SK-N-SH (cell line): ENCODE results near the gene CDC37. TPM values are rescaled to one million over a fixed set of nuclear protein-coding genes. Genes with fewer than 3 reads are reported as not detected.
"Not testable (repeated sequence)": the region's sequence is repeated elsewhere in the genome, so short reads cannot be mapped to it uniquely, and the experiment has no call there.

Source experiments
- CTCF ChIA-PET: fragments of 300-600, 350-600 bp; formaldehyde crosslinking; extraction: SDS; loops from one replicate; lab custom pipeline; 2021; lab: Yijun Ruan, JAX
- POLR2A ChIA-PET: fragments of 350-600 bp; sonication (Branson Sonifier 250); formaldehyde crosslinking; extraction: SDS; loops from one replicate; lab custom pipeline; 2020; ENCODE audit warnings: antibody characterized with exemption, inconsistent platforms; lab: Yijun Ruan, JAX
- DNase-seq: peaks from one replicate; pipeline ENCODE4 v3.0.0; 2012
- H2AFZ ChIP-seq: fragments of 200-600 bp; sonication (generic); 2 replicates; pipeline ENCODE4 v1.8.1; 2016; ENCODE audit warnings: antibody characterized with exemption, mild to moderate bottlenecking, low read depth
- H3F3A ChIP-seq: fragments of 200-600 bp; sonication (generic); replicated peaks from 2 replicates; pipeline ENCODE3; 2016; ENCODE audit warnings: antibody characterized with exemption, mild to moderate bottlenecking; ENCODE audit not compliant: insufficient read depth
- H3K27ac ChIP-seq, 2 experiments: fragments of 200-500 bp in 1 of 2; fragments of 200-600 bp in 1 of 2; sonication (Bioruptor generic) in 1 of 2; sonication (generic), shearing (Covaris generic) in 1 of 2; 2 replicates each; pipeline versions ENCODE4 v1.5.1 to v1.6.1; 2014 to 2016; ENCODE audit warnings: low read depth in 2 of 2, inconsistent platforms in 1 of 2, low read length in 1 of 2, mild to moderate bottlenecking in 1 of 2, mixed read lengths in 1 of 2
- H3K27me3 ChIP-seq: fragments of 200-600 bp; sonication (generic), shearing (Covaris generic); 2 replicates; pipeline ENCODE4 v1.6.1; 2016; ENCODE audit warnings: mixed run types; ENCODE audit not compliant: insufficient read depth
- H3K36me3 ChIP-seq, 2 experiments: fragments of 200-500 bp in 1 of 2; fragments of 200-600 bp in 1 of 2; sonication (Bioruptor generic) in 1 of 2; sonication (generic) in 1 of 2; replicated peaks in 1 of 2; 2 replicates each; pipeline versions ENCODE3 to v1.5.1; 2014 to 2016; ENCODE audit warnings: low read length in 1 of 2, mild to moderate bottlenecking in 1 of 2; ENCODE audit not compliant: insufficient read depth in 2 of 2, control insufficient read depth in 1 of 2
- H3K4me1 ChIP-seq, 2 experiments: fragments of 200-500 bp in 1 of 2; fragments of 200-600 bp in 1 of 2; sonication (Bioruptor generic) in 1 of 2; sonication (generic), shearing (Covaris generic) in 1 of 2; 2 replicates each; pipeline versions ENCODE4 v1.5.1 to v1.6.1; 2014 to 2016; ENCODE audit warnings: low read depth in 1 of 2, low read length in 1 of 2, mixed run types in 1 of 2; ENCODE audit not compliant: insufficient read depth in 2 of 2, control insufficient read depth in 1 of 2
- H3K4me2 ChIP-seq: fragments of 200-600 bp; sonication (generic), shearing (Covaris generic); 2 replicates; pipeline ENCODE4 v1.6.1; 2017; ENCODE audit warnings: mixed run types
- H3K4me3 ChIP-seq, 2 experiments: fragments of 200-500 bp in 1 of 2; fragments of 200-600 bp in 1 of 2; sonication (Bioruptor generic) in 1 of 2; sonication (generic), shearing (Covaris generic) in 1 of 2; 2 replicates each; pipeline versions ENCODE4 v1.5.1 to v1.8.1; 2014 to 2016; ENCODE audit warnings: low read depth in 2 of 2, inconsistent platforms in 1 of 2, low read length in 1 of 2, mild to moderate bottlenecking in 1 of 2, mixed read lengths in 1 of 2, moderate library complexity in 1 of 2
- H3K79me2 ChIP-seq: fragments of 200-600 bp; sonication (generic); 2 replicates; pipeline ENCODE4 v1.8.1; 2017; ENCODE audit warnings: mild to moderate bottlenecking; ENCODE audit not compliant: insufficient read depth
- H3K9ac ChIP-seq: fragments of 200-600 bp; sonication (generic); 2 replicates; pipeline ENCODE4 v1.6.1; 2017; ENCODE audit warnings: mixed run types
- H3K9me2 ChIP-seq: fragments of 200-600 bp; sonication (generic); 2 replicates; pipeline ENCODE4 v1.6.1; 2017; ENCODE audit warnings: mixed run types
- H3K9me3 ChIP-seq: fragments of 200-600 bp; sonication (generic); 2 replicates; pipeline ENCODE4 v1.6.1; 2017; ENCODE audit warnings: mixed run types, mild to moderate bottlenecking, moderate library complexity
- H4K20me1 ChIP-seq: fragments of 200-600 bp; sonication (generic); 2 replicates; pipeline ENCODE4 v1.6.1; 2017; ENCODE audit warnings: mild to moderate bottlenecking, mixed run types; ENCODE audit not compliant: insufficient read depth
- EZH2phosphoT487 ChIP-seq: fragments of 200-600 bp; sonication (generic); IDR thresholded peaks from 2 replicates; pipeline ENCODE4 v1.6.1; 2017; ENCODE audit warnings: low read depth, mixed run types, mild to moderate bottlenecking, antibody characterized with exemption, moderate library complexity, borderline replicate concordance
- GATA2 ChIP-seq: sonication (generic); formaldehyde crosslinking; IDR thresholded peaks from 2 replicates; pipeline ENCODE4 v1.5.0; 2020; ENCODE audit warnings: mild to moderate bottlenecking, missing genetic modification reagents
- MEF2A ChIP-seq: IDR thresholded peaks from 2 replicates; pipeline ENCODE4 v1.4.0; 2012; ENCODE audit warnings: low read depth, borderline replicate concordance
- MXI1 ChIP-seq: IDR thresholded peaks from 2 replicates; pipeline ENCODE4 v1.6.1; 2012; ENCODE audit warnings: mild to moderate bottlenecking, low read depth, low read length, improper control_type of control experiment
- NRF1 ChIP-seq: IDR thresholded peaks from 2 replicates; pipeline ENCODE4 v1.6.1; 2012; ENCODE audit warnings: low read depth, mild to moderate bottlenecking, low read length
- RFX5 ChIP-seq: IDR thresholded peaks from 2 replicates; pipeline ENCODE4 v1.6.1; 2012; ENCODE audit warnings: mild to moderate bottlenecking, improper control_type of control experiment, low read length
- SMC3 ChIP-seq: IDR thresholded peaks from 2 replicates; pipeline ENCODE4 v1.6.1; 2012; ENCODE audit warnings: low read depth, low read length, improper control_type of control experiment
- WGBS: methylation state at CpG from one replicate; pipeline ENCODE4 v1.1.6; 2017; ENCODE audit warnings: low lambda C conversion rate; 5-methylcytosine and 5-hydroxymethylcytosine counted together
- polyA plus RNA-seq, 3 experiments: library from polyadenylated mRNA; depleted of rRNA; stranded (reverse); fragments of >200 nt; gene quantifications; 2 replicates each; pipeline ENCODE4 v1.2.3, GENCODE V29; 2012
- TF ChIP-seq, protein P1 (sequence below): IDR thresholded peaks from 2 replicates; pipeline ENCODE4 v1.4.0; 2012; ENCODE audit warnings: low read depth, borderline replicate concordance
- TF ChIP-seq, protein P2 (sequence below): IDR thresholded peaks from 2 replicates; pipeline ENCODE4; 2012
- TF ChIP-seq, protein P3 (sequence below): fragments of 150-350 bp; IDR thresholded peaks from 2 replicates; pipeline ENCODE4 v1.6.1; 2017; ENCODE audit warnings: antibody characterized with exemption, low read length, low read depth, borderline replicate concordance

The CDC37 gene
- polyA plus RNA-seq, 1 of the 3 experiments (the other 2 are of a cell fraction) = 1,026 TPM

DNA sequence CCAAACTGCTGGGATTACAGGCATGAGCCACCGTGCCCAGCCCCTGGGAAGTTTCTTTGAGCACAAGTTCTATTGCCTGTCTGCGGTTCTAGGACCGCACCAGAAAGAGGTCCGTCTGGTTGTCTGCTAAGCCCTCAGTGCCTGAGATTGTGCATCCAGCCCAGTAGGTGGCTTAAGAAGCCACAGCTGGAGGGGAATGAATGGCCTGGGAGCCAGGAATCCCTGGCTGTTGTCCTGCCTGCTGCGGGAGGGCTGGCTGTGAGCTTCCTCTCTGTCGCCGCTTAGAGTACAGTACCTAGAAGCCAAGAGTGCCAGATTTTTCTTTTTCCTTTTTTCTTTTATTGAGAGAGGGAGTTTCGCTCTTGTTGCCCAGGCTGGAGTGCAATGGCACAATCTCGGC is 18.8 kb downstream of the CDC37 start:
- Histone ChIP-seq H3K4me3 (no peak overlapping the region), H3K4me1 (peaks cover 0 to 7% of the 10 kb centered on the region in 2 experiments; a peak in 1 of 4 replicates), H3F3A (peaks cover 8% of the 10 kb centered on the region), H3K9me3 (no peaks in the 10 kb centered on the region), H3K36me3 (no peaks in the 10 kb centered on the region), H3K27ac (no peak overlapping the region), H4K20me1 (no peaks in the 10 kb centered on the region), H3K9me2 (no peaks in the 10 kb centered on the region), H3K79me2 (peaks cover 6% of the 10 kb centered on the region), H3K27me3 (no peaks in the 10 kb centered on the region), H3K4me2 (no peak overlapping the region), H3K9ac (no peak overlapping the region), H2AFZ (no peak overlapping the region)
- CTCF ChIA-PET = interaction anchor here (1.0 to 20.2 kb wide), 3 partner anchors 8 to 121 kb away, joined by 4 to 596 read pairs (median 5); partner anchors contain the start of gene ICAM1
- no peak for DNase-seq
- TF ChIP-seq, protein P1, sequence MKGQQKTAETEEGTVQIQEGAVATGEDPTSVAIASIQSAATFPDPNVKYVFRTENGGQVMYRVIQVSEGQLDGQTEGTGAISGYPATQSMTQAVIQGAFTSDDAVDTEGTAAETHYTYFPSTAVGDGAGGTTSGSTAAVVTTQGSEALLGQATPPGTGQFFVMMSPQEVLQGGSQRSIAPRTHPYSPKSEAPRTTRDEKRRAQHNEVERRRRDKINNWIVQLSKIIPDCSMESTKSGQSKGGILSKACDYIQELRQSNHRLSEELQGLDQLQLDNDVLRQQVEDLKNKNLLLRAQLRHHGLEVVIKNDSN = no peak
- TF ChIP-seq MXI1 (no peak), NRF1 (no peak), EZH2phosphoT487 (no peak), MEF2A (no peak), GATA2 (CRISPR knock-in tag) (no peak), RFX5 (no peak), SMC3 (no peak)
- TF ChIP-seq, protein P2, sequence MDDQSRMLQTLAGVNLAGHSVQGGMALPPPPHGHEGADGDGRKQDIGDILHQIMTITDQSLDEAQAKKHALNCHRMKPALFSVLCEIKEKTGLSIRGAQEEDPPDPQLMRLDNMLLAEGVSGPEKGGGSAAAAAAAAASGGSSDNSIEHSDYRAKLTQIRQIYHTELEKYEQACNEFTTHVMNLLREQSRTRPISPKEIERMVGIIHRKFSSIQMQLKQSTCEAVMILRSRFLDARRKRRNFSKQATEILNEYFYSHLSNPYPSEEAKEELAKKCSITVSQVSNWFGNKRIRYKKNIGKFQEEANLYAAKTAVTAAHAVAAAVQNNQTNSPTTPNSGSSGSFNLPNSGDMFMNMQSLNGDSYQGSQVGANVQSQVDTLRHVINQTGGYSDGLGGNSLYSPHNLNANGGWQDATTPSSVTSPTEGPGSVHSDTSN = no peak
- TF ChIP-seq, protein P3, sequence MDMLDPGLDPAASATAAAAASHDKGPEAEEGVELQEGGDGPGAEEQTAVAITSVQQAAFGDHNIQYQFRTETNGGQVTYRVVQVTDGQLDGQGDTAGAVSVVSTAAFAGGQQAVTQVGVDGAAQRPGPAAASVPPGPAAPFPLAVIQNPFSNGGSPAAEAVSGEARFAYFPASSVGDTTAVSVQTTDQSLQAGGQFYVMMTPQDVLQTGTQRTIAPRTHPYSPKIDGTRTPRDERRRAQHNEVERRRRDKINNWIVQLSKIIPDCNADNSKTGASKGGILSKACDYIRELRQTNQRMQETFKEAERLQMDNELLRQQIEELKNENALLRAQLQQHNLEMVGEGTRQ = no peak
- 90% methylated on average over 7 of the region's 9 CpGs for WGBS
- POLR2A ChIA-PET = no interaction called here

DNA sequence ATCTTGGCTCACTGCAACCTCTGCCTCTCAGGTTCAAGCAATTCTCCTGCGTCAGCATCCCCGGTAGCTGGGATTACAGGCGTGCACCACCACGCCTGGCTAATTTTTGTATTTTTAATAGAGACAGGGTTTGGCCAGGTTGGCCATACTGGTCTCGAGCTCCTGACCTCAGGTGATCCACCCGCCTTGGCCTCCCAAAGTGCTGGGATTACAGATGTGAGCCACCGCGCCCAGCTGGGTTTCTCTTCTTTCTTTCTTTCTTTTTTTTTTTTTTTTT is 20.2 kb downstream of the CDC37 start:
- 96% methylated on average over 8 of the region's 8 CpGs for WGBS
- H3F3A ChIP-seq, H3K36me3 ChIP-seq, POLR2A ChIA-PET, H3K9me2 ChIP-seq, H3K4me3 ChIP-seq, H2AFZ ChIP-seq, H3K27ac ChIP-seq, H3K9ac ChIP-seq, H3K27me3 ChIP-seq, DNase-seq, H4K20me1 ChIP-seq, H3K9me3 ChIP-seq, H3K4me2 ChIP-seq, H3K4me1 ChIP-seq: not testable (repeated sequence)
- peaks cover 14% of the 10 kb centered on the region for H3K79me2 ChIP-seq
- CTCF ChIA-PET = interaction anchor here (1.3 to 20.2 kb wide), 3 partner anchors 7 to 119 kb away, joined by 5 to 596 read pairs (median 12); partner anchors contain the start of gene ICAM1
